Fibroblast of lung (primary cell): ENCODE results near the gene GPAT2. TPM values are rescaled to one million over a fixed set of nuclear protein-coding genes. Genes with fewer than 3 reads are reported as not detected.
"Not testable (repeated sequence)": the region's sequence is repeated elsewhere in the genome, so short reads cannot be mapped to it uniquely, and the experiment has no call there.

ENCODE experiments used
- DNase-seq, 2 donors: peaks; one replicate each; pipeline versions ENCODE4 v3.0.0 to v3.0.0-alpha.2; 2010; ENCODE audit warnings: low read depth in 2 of 2
- H2AFZ ChIP-seq: 2 replicates; pipeline ENCODE4 v1.5.1; 2012; ENCODE audit warnings: low read length, control low read depth, inconsistent platforms
- H3K27ac ChIP-seq: 2 replicates; pipeline ENCODE4 v1.5.1; 2011; ENCODE audit warnings: low read length, control low read depth; ENCODE audit not compliant: insufficient read depth
- H3K27me3 ChIP-seq: 2 replicates; pipeline ENCODE4 v1.5.1; 2011; ENCODE audit warnings: mild to moderate bottlenecking, low read length; ENCODE audit not compliant: control insufficient read depth, insufficient read depth
- H3K36me3 ChIP-seq: 2 replicates; pipeline ENCODE4 v1.5.1; 2011; ENCODE audit warnings: low read length; ENCODE audit not compliant: control insufficient read depth, insufficient read depth
- H3K4me1 ChIP-seq: 2 replicates; pipeline ENCODE4 v1.5.1; 2011; ENCODE audit warnings: low read length; ENCODE audit not compliant: control insufficient read depth, insufficient read depth; ENCODE audit errors: extremely low read depth
- H3K4me2 ChIP-seq: 2 replicates; pipeline ENCODE4 v1.5.1; 2011; ENCODE audit warnings: low read length, control low read depth; ENCODE audit not compliant: insufficient read depth; ENCODE audit errors: extremely low read depth
- H3K4me3 ChIP-seq, 4 experiments: fragments of 200-600 bp in 1 of 4; sonication (generic) in 1 of 4; replicated peaks in 1 of 4; 2 replicates each; pipeline ENCODE4 v1.5.1; 2011 to 2016; ENCODE audit warnings: low read length in 4 of 4, low read depth in 3 of 4, mild to moderate bottlenecking in 3 of 4, control low read depth in 2 of 4, inconsistent platforms in 1 of 4, mixed read lengths in 1 of 4; ENCODE audit not compliant: insufficient read depth in 1 of 4; ENCODE audit errors: control extremely low read depth in 1 of 4
- H3K79me2 ChIP-seq: 2 replicates; pipeline ENCODE4 v1.5.1; 2012; ENCODE audit warnings: mild to moderate bottlenecking, low read length, inconsistent platforms; ENCODE audit not compliant: control insufficient read depth, insufficient read depth
- H3K9ac ChIP-seq: 2 replicates; pipeline ENCODE4 v1.5.1; 2011; ENCODE audit warnings: mild to moderate bottlenecking, low read length, control low read depth; ENCODE audit not compliant: insufficient read depth
- H3K9me3 ChIP-seq: 2 replicates; pipeline ENCODE4 v1.5.1; 2012; ENCODE audit warnings: low read depth, low read length; ENCODE audit not compliant: control insufficient read depth, insufficient read depth
- H4K20me1 ChIP-seq: 2 replicates; pipeline ENCODE4 v1.5.1; 2011; ENCODE audit warnings: low read length; ENCODE audit not compliant: control insufficient read depth, insufficient read depth; ENCODE audit errors: extremely low read depth
- EZH2 ChIP-seq: IDR thresholded peaks from 2 replicates; pipeline ENCODE4 v1.5.1; 2012; ENCODE audit warnings: low read length, control low read depth, mild to moderate bottlenecking; ENCODE audit errors: missing control alignments
- polyA plus RNA-seq, 2 donors: library from polyadenylated mRNA; depleted of rRNA in 1 of 2; stranded (reverse) in 1 of 2; unstranded in 1 of 2; fragments of >200 nt; gene quantifications; 2 replicates each; pipeline ENCODE4 v1.2.1, GENCODE V29; 2011 to 2012; ENCODE audit warnings: missing spikeins in 1 of 2
- total RNA-seq: library from RNA; depleted of rRNA; stranded (reverse); fragments of >200 nt; gene quantifications from 2 replicates; pipeline ENCODE4 v1.2.1, GENCODE V29; 2014
- TF ChIP-seq, protein P1 (sequence below), 2 donors: IDR thresholded peaks in 1 of 2; conservative IDR thresholded peaks in 1 of 2; 1 replicate in 1 of 2; 2 replicates in 1 of 2; pipeline ENCODE4 v1.5.1; 2011 to 2012; ENCODE audit warnings: low read length in 2 of 2, control low read depth in 1 of 2, inconsistent platforms in 1 of 2, low read depth in 1 of 2, mild to moderate bottlenecking in 1 of 2

Gene GPAT2
- total and polyA plus RNA-seq, 2 donors (not counting 1 experiment from before 2014, with no cell fraction given): 1.1 to 2.8 TPM

DNA sequence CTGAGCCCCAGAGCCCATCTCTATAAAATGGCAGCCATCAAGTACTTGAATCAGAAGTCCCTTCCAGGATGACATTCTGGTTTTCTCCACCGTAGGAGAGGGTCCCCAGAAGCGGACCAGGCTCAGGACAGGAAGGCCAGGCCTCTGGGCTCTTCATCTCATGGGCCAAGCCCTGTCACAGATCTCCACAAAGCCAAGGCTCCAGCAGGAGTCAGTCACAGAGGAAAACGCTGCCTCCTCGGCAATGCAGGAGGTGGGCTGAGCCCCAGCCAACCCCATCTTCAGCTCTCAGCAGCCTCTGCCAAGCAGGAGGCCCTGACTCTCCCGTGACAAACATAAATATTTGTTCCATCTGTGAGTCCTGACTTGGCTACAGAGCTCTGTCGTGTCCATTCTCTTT lies 39.4 kb upstream of the GPAT2 start:
- Histone ChIP-seq H3K27ac (no peak overlapping the region), H3K4me3 (no peak overlapping the region), H3K4me2 (no peak overlapping the region), H2AFZ (no peak overlapping the region), H3K79me2 (no peaks in the 10 kb centered on the region), H3K36me3 (no peaks in the 10 kb centered on the region), H4K20me1 (no peaks in the 10 kb centered on the region), H3K9ac (no peak overlapping the region), H3K4me1 (no peaks in the 10 kb centered on the region), H3K27me3 (peaks cover 12% of the 10 kb centered on the region), H3K9me3 (no peaks in the 10 kb centered on the region)
- DNase-seq: no peak
- TF ChIP-seq, protein P1, sequence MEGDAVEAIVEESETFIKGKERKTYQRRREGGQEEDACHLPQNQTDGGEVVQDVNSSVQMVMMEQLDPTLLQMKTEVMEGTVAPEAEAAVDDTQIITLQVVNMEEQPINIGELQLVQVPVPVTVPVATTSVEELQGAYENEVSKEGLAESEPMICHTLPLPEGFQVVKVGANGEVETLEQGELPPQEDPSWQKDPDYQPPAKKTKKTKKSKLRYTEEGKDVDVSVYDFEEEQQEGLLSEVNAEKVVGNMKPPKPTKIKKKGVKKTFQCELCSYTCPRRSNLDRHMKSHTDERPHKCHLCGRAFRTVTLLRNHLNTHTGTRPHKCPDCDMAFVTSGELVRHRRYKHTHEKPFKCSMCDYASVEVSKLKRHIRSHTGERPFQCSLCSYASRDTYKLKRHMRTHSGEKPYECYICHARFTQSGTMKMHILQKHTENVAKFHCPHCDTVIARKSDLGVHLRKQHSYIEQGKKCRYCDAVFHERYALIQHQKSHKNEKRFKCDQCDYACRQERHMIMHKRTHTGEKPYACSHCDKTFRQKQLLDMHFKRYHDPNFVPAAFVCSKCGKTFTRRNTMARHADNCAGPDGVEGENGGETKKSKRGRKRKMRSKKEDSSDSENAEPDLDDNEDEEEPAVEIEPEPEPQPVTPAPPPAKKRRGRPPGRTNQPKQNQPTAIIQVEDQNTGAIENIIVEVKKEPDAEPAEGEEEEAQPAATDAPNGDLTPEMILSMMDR (conservative IDR thresholded peaks at IDR 0.05 in 1 of 2, IDR thresholded peaks at IDR 0.05 in 1 of 2; ENCODE audit: low read depth in 1 of 2, low read length in 2 of 2): no peak
- no peak for TF ChIP-seq EZH2

DNA sequence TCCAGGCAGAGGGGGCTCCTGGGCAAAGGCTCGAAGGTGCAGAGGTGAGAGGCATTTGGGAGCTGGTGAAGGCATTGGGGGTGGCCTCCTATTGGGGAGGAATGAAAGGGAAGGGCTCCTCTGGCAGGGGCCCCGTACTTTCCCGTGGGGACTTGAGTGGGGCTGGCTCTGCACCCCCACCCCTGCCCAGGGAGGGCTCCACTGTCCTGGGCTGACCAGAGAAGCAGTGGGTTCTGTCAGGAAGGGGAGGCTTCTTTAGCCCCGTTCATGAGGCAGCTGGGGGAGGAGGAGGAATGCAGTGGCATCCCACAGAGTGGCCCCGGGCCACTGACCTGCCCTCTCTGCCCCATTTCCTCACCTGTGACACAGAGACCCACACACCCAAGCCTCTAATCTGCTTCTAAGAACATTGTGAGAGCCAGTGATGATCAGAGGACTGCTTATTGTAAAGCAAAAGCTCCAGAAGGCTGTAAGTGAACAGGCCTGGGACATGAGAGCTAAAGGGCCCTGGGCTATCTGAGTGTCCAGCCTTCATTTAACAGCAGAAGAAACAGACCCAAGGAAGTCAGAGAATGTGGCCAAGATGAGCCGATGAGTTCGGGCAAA lies 38.6 kb upstream of the GPAT2 start:
- Histone ChIP-seq H3K79me2 (no peaks in the 10 kb centered on the region), H3K9ac (no peak overlapping the region), H3K9me3 (no peaks in the 10 kb centered on the region), H3K27me3 (peaks cover 12% of the 10 kb centered on the region), H3K4me1 (no peaks in the 10 kb centered on the region), H2AFZ (no peak overlapping the region), H3K4me2 (no peak overlapping the region), H3K27ac (no peak overlapping the region), H4K20me1 (no peaks in the 10 kb centered on the region), H3K4me3 (no peak overlapping the region), H3K36me3 (no peaks in the 10 kb centered on the region)
- no peak for DNase-seq
- TF ChIP-seq, protein P1 (conservative IDR thresholded peaks at IDR 0.05 in 1 of 2, IDR thresholded peaks at IDR 0.05 in 1 of 2; ENCODE audit: low read depth in 1 of 2, low read length in 2 of 2): no peak
- TF ChIP-seq EZH2: no peak

DNA sequence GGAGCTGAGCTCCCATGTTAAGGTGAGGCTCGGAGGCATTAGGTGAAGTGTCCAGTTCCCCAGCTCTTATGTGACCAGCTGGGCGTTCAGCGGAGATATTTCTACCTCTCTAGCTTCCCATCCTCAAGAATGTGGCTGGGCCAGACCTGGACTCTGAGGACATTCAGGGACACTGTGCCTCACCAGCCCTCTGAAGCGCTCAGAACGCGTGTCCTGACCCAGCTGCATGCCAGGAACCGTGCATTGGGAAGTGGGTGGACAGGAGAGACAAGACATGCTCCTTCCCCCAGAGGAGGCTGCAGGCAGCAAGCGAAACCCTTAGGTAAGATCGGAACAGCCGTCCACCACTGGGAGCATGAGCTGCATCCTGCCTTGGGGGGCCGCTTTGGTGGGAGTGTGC lies 38.0 kb upstream of the GPAT2 start:
- no peaks in the 10 kb centered on the region for H3K4me1 ChIP-seq
- no peaks in the 10 kb centered on the region for H3K36me3 ChIP-seq
- no peak overlapping the region for H3K4me3 ChIP-seq
- TF ChIP-seq EZH2: no peak
- TF ChIP-seq, protein P1 (conservative IDR thresholded peaks at IDR 0.05 in 1 of 2, IDR thresholded peaks at IDR 0.05 in 1 of 2; ENCODE audit: low read depth in 1 of 2, low read length in 2 of 2): no peak
- H4K20me1 ChIP-seq: no peaks in the 10 kb centered on the region
- H3K27me3 ChIP-seq: peaks cover 12% of the 10 kb centered on the region
- no peaks in the 10 kb centered on the region for H3K9me3 ChIP-seq
- no peaks in the 10 kb centered on the region for H3K79me2 ChIP-seq
- H3K4me2 ChIP-seq: no peak overlapping the region
- no peak for DNase-seq
- no peak overlapping the region for H2AFZ ChIP-seq
- no peak overlapping the region for H3K27ac ChIP-seq
- H3K9ac ChIP-seq: no peak overlapping the region

DNA sequence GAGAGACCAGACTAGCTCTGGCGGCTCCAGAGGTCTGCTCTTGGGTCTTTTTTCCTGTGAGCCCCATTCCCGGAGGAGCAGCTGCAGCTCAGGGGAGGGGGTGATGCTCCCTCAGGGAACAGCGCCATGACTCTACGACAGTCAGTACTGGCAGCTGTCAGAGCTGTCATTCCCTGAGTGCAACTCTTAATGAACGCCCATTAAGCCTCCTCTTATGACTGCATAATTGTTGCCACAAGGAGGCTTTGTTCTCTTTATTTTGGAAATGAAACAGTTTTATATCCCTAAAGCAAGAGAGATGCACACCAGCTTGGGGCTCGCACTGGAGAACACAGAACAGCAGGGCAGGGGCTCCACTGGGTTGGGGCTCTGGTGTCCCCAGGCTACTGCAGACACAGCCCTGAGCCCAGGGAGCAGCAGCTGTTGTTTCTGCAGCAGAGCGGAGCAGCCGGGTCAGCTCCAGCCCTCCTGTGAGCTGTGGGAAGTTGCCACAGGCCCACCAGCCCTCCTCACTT lies 37.3 kb upstream of the GPAT2 start:
- not testable (repeated sequence) for H3K36me3 ChIP-seq, H3K9ac ChIP-seq, DNase-seq, H3K9me3 ChIP-seq, H3K79me2 ChIP-seq, H2AFZ ChIP-seq, H3K4me1 ChIP-seq, H4K20me1 ChIP-seq, H3K27ac ChIP-seq, H3K4me3 ChIP-seq, H3K4me2 ChIP-seq
- peaks cover 12% of the 10 kb centered on the region for H3K27me3 ChIP-seq
